HG03520 (cell line): ENCODE measurements around the gene MAP3K9.

ENCODE experiments used
- ATAC-seq: cut with Tn5 transposase; IDR thresholded peaks from one replicate; pipeline ENCODE4 v1.9.1; 2021; ENCODE audit warnings: mild to moderate bottlenecking, moderate library complexity; ENCODE audit not compliant: unreplicated experiment

The MAP3K9 gene

GRCh38 chr14:70702161-70702560 is 107.2 kb downstream of the MAP3K9 start:
- no peak for ATAC-seq

GRCh38 chr14:70701610-70702009 is 107.7 kb downstream of the MAP3K9 start:
- no peak for ATAC-seq

- no peak for ATAC-seq
These were observed 108.2 kb downstream of the MAP3K9 start for GRCh38 chr14:70700955-70701585.

- no peak for ATAC-seq
These were observed 109.7 kb downstream of the MAP3K9 start for GRCh38 chr14:70699646-70700045.

GRCh38 chr14:70698288-70698687 is 111.0 kb downstream of the MAP3K9 start:
- ATAC-seq = no peak

- no peak for ATAC-seq
These were observed 111.6 kb downstream of the MAP3K9 start for GRCh38 chr14:70697701-70698100.

- no peak for ATAC-seq
These were observed 113.3 kb downstream of the MAP3K9 start for GRCh38 chr14:70696026-70696425.

GRCh38 chr14:70692210-70692609 is 117.1 kb downstream of the MAP3K9 start:
- ATAC-seq = no peak

- ATAC-seq = no peak
These were observed 123.7 kb downstream of the MAP3K9 start for GRCh38 chr14:70685474-70686197.

GRCh38 chr14:70683983-70684382 is 125.3 kb downstream of the MAP3K9 start:
- no peak for ATAC-seq

GRCh38 chr14:70680748-70681147 is 128.6 kb downstream of the MAP3K9 start:
- ATAC-seq = no peak

GRCh38 chr14:70677341-70677740 is 132.0 kb downstream of the MAP3K9 start:
- no peak for ATAC-seq
